Measurements from ENCODE around the gene SMAD4. TPM values are rescaled to one million over a fixed set of nuclear protein-coding genes. Genes with fewer than 3 reads are reported as not detected.
"Not testable (repeated sequence)": the region's sequence is repeated elsewhere in the genome, so short reads cannot be mapped to it uniquely, and the experiment has no call there.

The SMAD4 gene
- total RNA-seq, 1 donor from 2014 or later: 52.2 TPM

GRCh38 chr18:51100385-51101120, 70.5 kb downstream of the SMAD4 start:
- no peaks in the 10 kb centered on the region for H3K27me3 ChIP-seq (ENCODE audit: control insufficient read depth in 3 of 3, insufficient read depth in 3 of 3, low read length in 3 of 3)
- no peak overlapping the region for H3K27ac ChIP-seq (ENCODE audit: low read depth, low read length)
- H3K9me3 ChIP-seq (ENCODE audit: control insufficient read depth in 3 of 3, low read length in 3 of 3): peaks cover 0 to 2% (median 0%) of the 10 kb centered on the region in 3 donors
- no peak overlapping the region for H3K4me3 ChIP-seq (ENCODE audit: low read length in 3 of 3)
- H3K9ac ChIP-seq (ENCODE audit: low read depth in 1 of 3, low read length in 3 of 3): no peak overlapping the region
- no peaks in the 10 kb centered on the region for H3K4me1 ChIP-seq (ENCODE audit: control insufficient read depth in 3 of 3, insufficient read depth in 3 of 3, low read length in 3 of 3)
- no peaks in the 10 kb centered on the region for H3K36me3 ChIP-seq (ENCODE audit: control insufficient read depth in 3 of 3, insufficient read depth in 3 of 3, low read length in 3 of 3)

- Histone ChIP-seq H3K4me1 (ENCODE audit: control insufficient read depth in 3 of 3, insufficient read depth in 3 of 3, low read length in 3 of 3) (peaks cover 2 to 3% (median 2%) of the 10 kb centered on the region in 3 donors), H3K9ac (ENCODE audit: low read depth in 1 of 3, low read length in 3 of 3) (peak overlapping the region in 1 of 3 donors; percentile 8), H3K27ac (ENCODE audit: low read depth, low read length) (no peak overlapping the region), H3K27me3 (ENCODE audit: control insufficient read depth in 3 of 3, insufficient read depth in 3 of 3, low read length in 3 of 3) (no peaks in the 10 kb centered on the region), H3K36me3 (ENCODE audit: control insufficient read depth in 3 of 3, insufficient read depth in 3 of 3, low read length in 3 of 3) (no peaks in the 10 kb centered on the region), H3K9me3 (ENCODE audit: control insufficient read depth in 3 of 3, low read length in 3 of 3) (no peaks in the 10 kb centered on the region), H3K4me3 (ENCODE audit: low read length in 3 of 3) (no peak overlapping the region)
These were observed 77.1 kb downstream of the SMAD4 start for GRCh38 chr18:51107082-51107481.

- Histone ChIP-seq H3K27me3 (ENCODE audit: control insufficient read depth in 3 of 3, insufficient read depth in 3 of 3, low read length in 3 of 3) (no peaks in the 10 kb centered on the region), H3K4me3 (ENCODE audit: low read length in 3 of 3) (no peak overlapping the region), H3K4me1 (ENCODE audit: control insufficient read depth in 3 of 3, insufficient read depth in 3 of 3, low read length in 3 of 3) (peaks cover 2 to 3% (median 2%) of the 10 kb centered on the region in 3 donors), H3K9me3 (ENCODE audit: control insufficient read depth in 3 of 3, low read length in 3 of 3) (no peaks in the 10 kb centered on the region), H3K36me3 (ENCODE audit: control insufficient read depth in 3 of 3, insufficient read depth in 3 of 3, low read length in 3 of 3) (no peaks in the 10 kb centered on the region), H3K27ac (ENCODE audit: low read depth, low read length) (no peak overlapping the region), H3K9ac (ENCODE audit: low read depth in 1 of 3, low read length in 3 of 3) (no peak overlapping the region)
These were observed 77.7 kb downstream of the SMAD4 start for GRCh38 chr18:51107598-51108305.

- no peak overlapping the region for H3K4me3 ChIP-seq (ENCODE audit: low read length in 3 of 3)
- H3K9me3 ChIP-seq (ENCODE audit: control insufficient read depth in 3 of 3, low read length in 3 of 3): no peaks in the 10 kb centered on the region
- H3K4me1 ChIP-seq (ENCODE audit: control insufficient read depth in 3 of 3, insufficient read depth in 3 of 3, low read length in 3 of 3): peaks cover 2 to 3% (median 2%) of the 10 kb centered on the region in 3 donors
- no peaks in the 10 kb centered on the region for H3K36me3 ChIP-seq (ENCODE audit: control insufficient read depth in 3 of 3, insufficient read depth in 3 of 3, low read length in 3 of 3)
- no peak overlapping the region for H3K9ac ChIP-seq (ENCODE audit: low read depth in 1 of 3, low read length in 3 of 3)
- H3K27me3 ChIP-seq (ENCODE audit: control insufficient read depth in 3 of 3, insufficient read depth in 3 of 3, low read length in 3 of 3): no peaks in the 10 kb centered on the region
- H3K27ac ChIP-seq (ENCODE audit: low read depth, low read length): no peak overlapping the region
These were observed 78.3 kb downstream of the SMAD4 start for GRCh38 chr18:51108330-51108729.

- Histone ChIP-seq H3K9me3 (ENCODE audit: control insufficient read depth in 3 of 3, low read length in 3 of 3) (no peaks in the 10 kb centered on the region), H3K27ac (ENCODE audit: low read depth, low read length) (no peak overlapping the region), H3K4me1 (ENCODE audit: control insufficient read depth in 3 of 3, insufficient read depth in 3 of 3, low read length in 3 of 3) (peaks cover 2 to 3% (median 2%) of the 10 kb centered on the region in 3 donors), H3K9ac (ENCODE audit: low read depth in 1 of 3, low read length in 3 of 3) (no peak overlapping the region), H3K27me3 (ENCODE audit: control insufficient read depth in 3 of 3, insufficient read depth in 3 of 3, low read length in 3 of 3) (no peaks in the 10 kb centered on the region), H3K36me3 (ENCODE audit: control insufficient read depth in 3 of 3, insufficient read depth in 3 of 3, low read length in 3 of 3) (no peaks in the 10 kb centered on the region), H3K4me3 (ENCODE audit: low read length in 3 of 3) (no peak overlapping the region)
These were observed 80.2 kb downstream of the SMAD4 start for GRCh38 chr18:51110073-51110797.

GRCh38 chr18:51111633-51112355, 81.8 kb downstream of the SMAD4 start:
- not testable (repeated sequence) for H3K36me3 ChIP-seq (ENCODE audit: control insufficient read depth in 3 of 3, insufficient read depth in 3 of 3, low read length in 3 of 3); H3K9ac ChIP-seq (ENCODE audit: low read depth in 1 of 3, low read length in 3 of 3); H3K4me3 ChIP-seq (ENCODE audit: low read length in 3 of 3); H3K27ac ChIP-seq (ENCODE audit: low read depth, low read length); H3K9me3 ChIP-seq (ENCODE audit: control insufficient read depth in 3 of 3, low read length in 3 of 3); H3K27me3 ChIP-seq (ENCODE audit: control insufficient read depth in 3 of 3, insufficient read depth in 3 of 3, low read length in 3 of 3); H3K4me1 ChIP-seq (ENCODE audit: control insufficient read depth in 3 of 3, insufficient read depth in 3 of 3, low read length in 3 of 3)

- H3K27me3 ChIP-seq (ENCODE audit: control insufficient read depth in 3 of 3, insufficient read depth in 3 of 3, low read length in 3 of 3); H3K9me3 ChIP-seq (ENCODE audit: control insufficient read depth in 3 of 3, low read length in 3 of 3); H3K4me1 ChIP-seq (ENCODE audit: control insufficient read depth in 3 of 3, insufficient read depth in 3 of 3, low read length in 3 of 3); H3K9ac ChIP-seq (ENCODE audit: low read depth in 1 of 3, low read length in 3 of 3); H3K4me3 ChIP-seq (ENCODE audit: low read length in 3 of 3); H3K27ac ChIP-seq (ENCODE audit: low read depth, low read length); H3K36me3 ChIP-seq (ENCODE audit: control insufficient read depth in 3 of 3, insufficient read depth in 3 of 3, low read length in 3 of 3): not testable (repeated sequence)
These were observed 87.0 kb downstream of the SMAD4 start for GRCh38 chr18:51116996-51117395.

GRCh38 chr18:51119561-51119960, 89.5 kb downstream of the SMAD4 start:
- not testable (repeated sequence) for H3K4me3 ChIP-seq (ENCODE audit: low read length in 3 of 3); H3K4me1 ChIP-seq (ENCODE audit: control insufficient read depth in 3 of 3, insufficient read depth in 3 of 3, low read length in 3 of 3); H3K9ac ChIP-seq (ENCODE audit: low read depth in 1 of 3, low read length in 3 of 3); H3K27me3 ChIP-seq (ENCODE audit: control insufficient read depth in 3 of 3, insufficient read depth in 3 of 3, low read length in 3 of 3); H3K36me3 ChIP-seq (ENCODE audit: control insufficient read depth in 3 of 3, insufficient read depth in 3 of 3, low read length in 3 of 3); H3K9me3 ChIP-seq (ENCODE audit: control insufficient read depth in 3 of 3, low read length in 3 of 3); H3K27ac ChIP-seq (ENCODE audit: low read depth, low read length)

GRCh38 chr18:51119976-51120375, 90.0 kb downstream of the SMAD4 start:
- H3K36me3 ChIP-seq (ENCODE audit: control insufficient read depth in 3 of 3, insufficient read depth in 3 of 3, low read length in 3 of 3); H3K4me3 ChIP-seq (ENCODE audit: low read length in 3 of 3); H3K27me3 ChIP-seq (ENCODE audit: control insufficient read depth in 3 of 3, insufficient read depth in 3 of 3, low read length in 3 of 3); H3K9ac ChIP-seq (ENCODE audit: low read depth in 1 of 3, low read length in 3 of 3); H3K4me1 ChIP-seq (ENCODE audit: control insufficient read depth in 3 of 3, insufficient read depth in 3 of 3, low read length in 3 of 3); H3K9me3 ChIP-seq (ENCODE audit: control insufficient read depth in 3 of 3, low read length in 3 of 3); H3K27ac ChIP-seq (ENCODE audit: low read depth, low read length): not testable (repeated sequence)
